ENCODE measurements around the gene ALAS2.
"Not testable (repeated sequence)": the region's sequence is repeated elsewhere in the genome, so short reads cannot be mapped to it uniquely, and the experiment has no call there.

ALAS2 gene

DNA sequence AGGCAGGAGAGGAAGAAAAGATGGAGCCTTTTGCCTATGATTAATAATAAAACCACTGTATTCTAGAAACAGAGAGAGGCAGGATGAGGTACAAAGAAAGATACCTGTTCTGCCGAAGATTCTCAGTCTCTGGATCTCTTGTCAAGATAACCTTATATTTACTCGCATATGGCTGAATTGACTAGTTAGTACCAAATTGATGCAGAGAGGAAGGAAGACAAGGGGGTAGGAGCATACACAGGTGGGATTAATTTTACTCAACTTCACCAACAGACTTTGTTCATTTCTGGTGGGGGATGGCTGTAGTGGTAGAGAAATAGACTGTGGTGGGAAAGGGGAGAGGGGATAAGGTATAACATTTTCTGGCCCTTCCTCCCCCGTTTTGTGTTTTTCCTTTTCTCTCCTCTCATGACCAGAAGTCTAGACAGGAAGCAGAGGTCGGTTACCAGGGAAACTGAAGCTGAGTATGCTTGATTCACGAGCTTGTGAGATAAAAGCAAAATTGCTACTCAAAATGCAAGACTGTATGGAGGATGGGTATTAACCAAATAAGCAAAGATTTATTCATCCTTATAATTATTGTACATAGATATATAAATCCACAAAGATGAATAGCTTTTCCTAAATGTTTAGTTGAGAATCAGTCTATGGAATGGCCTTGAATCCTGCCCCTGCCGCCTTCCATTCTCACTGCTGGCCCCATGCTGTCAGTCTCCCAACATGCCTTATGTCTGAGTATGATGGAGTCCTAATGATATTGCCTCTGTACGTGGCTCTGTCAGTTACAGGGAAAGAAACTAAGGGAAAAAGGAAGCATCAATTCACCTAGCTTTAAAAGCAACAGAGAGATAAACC is 26.3 kb upstream of the ALAS2 start:
- H3K4me3 ChIP-seq (ENCODE audit: low read depth, low read length) = no peak overlapping the region
- no peak for DNase-seq (ENCODE audit: low read depth, low spot score)
- TF ChIP-seq, protein P1, sequence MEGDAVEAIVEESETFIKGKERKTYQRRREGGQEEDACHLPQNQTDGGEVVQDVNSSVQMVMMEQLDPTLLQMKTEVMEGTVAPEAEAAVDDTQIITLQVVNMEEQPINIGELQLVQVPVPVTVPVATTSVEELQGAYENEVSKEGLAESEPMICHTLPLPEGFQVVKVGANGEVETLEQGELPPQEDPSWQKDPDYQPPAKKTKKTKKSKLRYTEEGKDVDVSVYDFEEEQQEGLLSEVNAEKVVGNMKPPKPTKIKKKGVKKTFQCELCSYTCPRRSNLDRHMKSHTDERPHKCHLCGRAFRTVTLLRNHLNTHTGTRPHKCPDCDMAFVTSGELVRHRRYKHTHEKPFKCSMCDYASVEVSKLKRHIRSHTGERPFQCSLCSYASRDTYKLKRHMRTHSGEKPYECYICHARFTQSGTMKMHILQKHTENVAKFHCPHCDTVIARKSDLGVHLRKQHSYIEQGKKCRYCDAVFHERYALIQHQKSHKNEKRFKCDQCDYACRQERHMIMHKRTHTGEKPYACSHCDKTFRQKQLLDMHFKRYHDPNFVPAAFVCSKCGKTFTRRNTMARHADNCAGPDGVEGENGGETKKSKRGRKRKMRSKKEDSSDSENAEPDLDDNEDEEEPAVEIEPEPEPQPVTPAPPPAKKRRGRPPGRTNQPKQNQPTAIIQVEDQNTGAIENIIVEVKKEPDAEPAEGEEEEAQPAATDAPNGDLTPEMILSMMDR (IDR thresholded peaks at IDR 0.05; ENCODE audit: insufficient read depth, low read length, missing control alignments) = no peak
- CTCF ChIA-PET = interaction anchor here (0.7 to 1.3 kb wide), 7 partner anchors 47 to 1426 kb away, joined by 3 to 15 read pairs (median 4); no protein-coding TSS in a partner anchor
- POLR2A ChIA-PET = no interaction called here

DNA sequence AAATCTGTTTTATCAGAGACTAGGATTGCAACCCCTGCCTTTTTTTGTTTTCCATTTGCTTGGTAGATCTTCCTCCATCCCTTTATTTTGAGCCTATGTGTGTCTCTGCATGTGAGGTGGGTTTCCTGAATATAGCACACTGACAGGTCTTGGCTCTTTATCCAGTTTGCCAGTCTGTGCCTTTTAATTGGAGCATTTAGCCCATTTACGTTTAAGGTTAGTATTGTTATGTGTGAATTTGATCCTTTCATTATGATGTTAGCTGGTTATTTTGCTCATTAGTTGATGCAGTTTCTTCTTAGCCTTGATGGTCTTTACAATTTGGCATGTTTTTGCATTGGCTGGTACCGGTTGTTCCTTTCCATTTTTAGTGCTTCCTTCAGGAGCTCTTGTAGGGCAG is 19.8 kb upstream of the ALAS2 start:
- DNase-seq (ENCODE audit: low read depth, low spot score); CTCF ChIA-PET; H3K4me3 ChIP-seq (ENCODE audit: low read depth, low read length); POLR2A ChIA-PET: not testable (repeated sequence)

DNA sequence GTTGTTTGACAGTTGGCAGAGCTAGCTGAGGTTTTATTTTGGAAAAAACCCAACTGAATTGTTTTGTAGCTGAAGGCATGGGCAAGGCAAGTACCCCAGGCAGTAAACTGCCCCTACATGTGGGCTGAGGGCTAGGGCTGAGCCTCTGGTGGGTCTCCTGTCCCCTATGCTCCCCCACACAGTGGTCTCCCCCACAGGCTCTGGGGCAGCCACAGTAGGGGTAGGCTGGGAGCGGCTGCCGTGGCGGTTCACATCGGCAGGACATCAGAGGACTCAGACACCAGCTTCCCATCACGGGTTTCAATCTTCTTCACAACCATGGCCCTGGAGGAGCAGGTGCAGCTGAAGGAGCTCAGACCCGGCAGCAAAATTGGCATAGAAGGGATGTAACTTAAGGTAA is 10.7 kb upstream of the ALAS2 start:
- TF ChIP-seq, protein P1 (IDR thresholded peaks at IDR 0.05; ENCODE audit: insufficient read depth, low read length, missing control alignments) = no peak
- CTCF ChIA-PET = no interaction called here
- no peak for DNase-seq (ENCODE audit: low read depth, low spot score)
- no peak overlapping the region for H3K4me3 ChIP-seq (ENCODE audit: low read depth, low read length)
- POLR2A ChIA-PET = no interaction called here

DNA sequence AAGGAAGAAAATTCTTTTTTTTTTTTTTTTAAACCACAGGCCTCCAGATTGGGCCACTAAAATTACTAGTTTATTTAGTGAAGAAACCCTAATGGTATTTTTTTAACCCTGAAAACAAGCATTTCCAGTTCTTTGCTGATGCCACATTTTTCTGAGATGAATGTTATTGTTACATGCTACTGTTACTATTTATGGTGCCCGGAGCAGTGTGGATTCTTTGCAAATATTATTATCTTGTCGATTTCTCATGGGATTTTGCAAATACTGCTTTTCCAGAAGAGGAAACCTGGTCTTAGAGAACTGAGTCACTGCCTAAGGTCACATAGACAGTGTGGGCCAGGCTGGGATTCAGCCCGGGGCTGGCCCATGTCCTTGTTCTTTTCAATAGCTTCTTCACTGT is 8.7 kb upstream of the ALAS2 start:
- TF ChIP-seq, protein P1 (IDR thresholded peaks at IDR 0.05; ENCODE audit: insufficient read depth, low read length, missing control alignments) = no peak
- no peak overlapping the region for H3K4me3 ChIP-seq (ENCODE audit: low read depth, low read length)
- DNase-seq (ENCODE audit: low read depth, low spot score) = no peak
- ChIA-PET CTCF (no interaction called here), POLR2A (no interaction called here)

DNA sequence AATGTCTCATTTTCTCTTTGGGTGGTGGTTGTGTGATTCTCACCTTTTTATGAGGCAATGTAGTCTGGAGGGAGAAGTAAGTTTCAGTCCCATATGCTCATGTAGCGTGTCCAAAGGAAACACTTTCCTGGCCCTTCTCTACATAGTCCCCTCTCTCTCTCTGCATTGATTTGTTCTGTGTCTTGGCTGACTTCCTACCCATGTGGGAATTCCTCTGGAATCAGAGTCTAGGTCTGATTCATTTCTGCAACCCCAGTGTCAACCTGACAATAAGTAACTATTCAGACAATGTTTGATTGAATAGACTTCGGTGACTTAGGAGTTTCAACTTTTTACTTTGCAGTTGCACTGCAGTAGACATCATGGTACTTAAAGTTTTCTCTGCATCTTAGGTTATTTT is 2.7 kb upstream of the ALAS2 start:
- no peak overlapping the region for H3K4me3 ChIP-seq (ENCODE audit: low read depth, low read length)
- CTCF ChIA-PET = no interaction called here
- POLR2A ChIA-PET = no interaction called here
- no peak for DNase-seq (ENCODE audit: low read depth, low spot score)
- TF ChIP-seq, protein P1 (IDR thresholded peaks at IDR 0.05; ENCODE audit: insufficient read depth, low read length, missing control alignments) = no peak

DNA sequence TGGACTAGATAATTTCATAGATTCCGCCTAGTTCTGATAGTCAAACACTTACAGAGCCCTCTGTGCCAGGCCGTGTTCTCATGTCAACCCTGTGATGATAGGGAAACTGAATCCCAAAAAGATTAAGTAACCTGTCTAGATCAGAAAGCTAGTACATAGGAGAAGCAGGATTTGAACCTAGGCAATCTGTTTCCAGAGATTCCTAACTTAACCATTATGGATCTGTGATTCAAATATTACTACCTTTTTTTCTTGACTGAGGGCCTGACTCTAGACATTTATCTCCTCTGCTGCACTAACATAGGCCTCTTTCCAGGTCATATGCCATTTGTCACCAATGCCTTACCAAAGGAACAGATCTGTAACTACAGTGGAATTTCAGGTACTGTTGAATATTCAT is 1.5 kb downstream of the ALAS2 start:
- TF ChIP-seq, protein P1 (IDR thresholded peaks at IDR 0.05; ENCODE audit: insufficient read depth, low read length, missing control alignments) = no peak
- CTCF ChIA-PET = no interaction called here

DNA sequence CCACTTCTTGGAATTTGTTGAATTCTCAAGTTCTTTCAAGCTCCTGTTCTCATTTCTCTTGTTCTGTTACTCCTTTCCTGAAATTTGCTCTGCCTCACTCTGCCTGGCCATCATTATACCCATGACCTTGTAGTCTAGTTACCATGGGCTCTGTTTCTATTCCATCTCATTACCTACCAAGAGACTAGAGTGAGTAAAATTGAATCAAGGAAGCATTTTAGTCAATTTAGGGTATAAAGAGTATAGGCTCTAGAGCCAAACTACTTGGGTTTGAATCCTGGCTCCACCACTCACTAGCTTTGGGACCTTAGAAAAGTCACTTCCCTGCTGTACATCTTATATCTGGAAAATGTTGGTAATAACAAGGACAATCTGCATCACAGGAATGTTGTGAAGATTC is 2.2 kb downstream of the ALAS2 start:
- POLR2A ChIA-PET = no interaction called here
- TF ChIP-seq, protein P1 (IDR thresholded peaks at IDR 0.05; ENCODE audit: insufficient read depth, low read length, missing control alignments) = no peak
- CTCF ChIA-PET = no interaction called here
- no peak overlapping the region for H3K4me3 ChIP-seq (ENCODE audit: low read depth, low read length)
- no peak for DNase-seq (ENCODE audit: low read depth, low spot score)

More for the DNA sequence above, 1.5 kb downstream of the ALAS2 start:
- DNase-seq (ENCODE audit: low read depth, low spot score) = no peak
- POLR2A ChIA-PET = no interaction called here
- no peak overlapping the region for H3K4me3 ChIP-seq (ENCODE audit: low read depth, low read length)

Measured in AG04449 (cell line).